GM19025 (cell line): Measurements from ENCODE around the gene CSTPP1.

Experiments used
- ATAC-seq: cut with Tn5 transposase; IDR thresholded peaks from one replicate; pipeline ENCODE4 v1.9.1; 2021; ENCODE audit warnings: mild to moderate bottlenecking, low read depth, moderate library complexity; ENCODE audit not compliant: unreplicated experiment

Gene CSTPP1

DNA sequence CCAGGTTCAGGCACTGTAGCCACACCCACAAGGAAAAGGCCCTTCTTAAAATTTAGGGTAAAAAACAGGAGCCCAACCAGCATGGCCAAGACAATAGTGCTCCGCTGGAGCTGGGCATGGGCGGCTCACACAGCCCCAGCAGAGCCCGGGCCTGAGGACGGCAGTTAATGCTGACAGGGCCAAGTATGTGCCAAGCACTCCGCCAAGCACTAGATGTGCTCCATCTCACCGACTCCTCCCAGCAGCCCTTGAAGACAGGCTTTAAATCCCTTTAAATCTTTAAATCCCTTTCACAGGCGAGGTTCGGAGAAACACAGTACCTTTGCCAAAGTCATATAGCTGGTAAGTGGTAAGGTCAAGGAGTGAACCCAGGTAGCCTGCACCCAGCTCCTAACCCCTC lies 235.3 kb downstream of the CSTPP1 start:
- ATAC-seq = no peak

- ATAC-seq = no peak
Observed at GRCh38 chr11:47172740-47173336, 236.3 kb downstream of the CSTPP1 start.

GRCh38 chr11:47175746-47176327 lies 239.3 kb downstream of the CSTPP1 start:
- no peak for ATAC-seq

DNA sequence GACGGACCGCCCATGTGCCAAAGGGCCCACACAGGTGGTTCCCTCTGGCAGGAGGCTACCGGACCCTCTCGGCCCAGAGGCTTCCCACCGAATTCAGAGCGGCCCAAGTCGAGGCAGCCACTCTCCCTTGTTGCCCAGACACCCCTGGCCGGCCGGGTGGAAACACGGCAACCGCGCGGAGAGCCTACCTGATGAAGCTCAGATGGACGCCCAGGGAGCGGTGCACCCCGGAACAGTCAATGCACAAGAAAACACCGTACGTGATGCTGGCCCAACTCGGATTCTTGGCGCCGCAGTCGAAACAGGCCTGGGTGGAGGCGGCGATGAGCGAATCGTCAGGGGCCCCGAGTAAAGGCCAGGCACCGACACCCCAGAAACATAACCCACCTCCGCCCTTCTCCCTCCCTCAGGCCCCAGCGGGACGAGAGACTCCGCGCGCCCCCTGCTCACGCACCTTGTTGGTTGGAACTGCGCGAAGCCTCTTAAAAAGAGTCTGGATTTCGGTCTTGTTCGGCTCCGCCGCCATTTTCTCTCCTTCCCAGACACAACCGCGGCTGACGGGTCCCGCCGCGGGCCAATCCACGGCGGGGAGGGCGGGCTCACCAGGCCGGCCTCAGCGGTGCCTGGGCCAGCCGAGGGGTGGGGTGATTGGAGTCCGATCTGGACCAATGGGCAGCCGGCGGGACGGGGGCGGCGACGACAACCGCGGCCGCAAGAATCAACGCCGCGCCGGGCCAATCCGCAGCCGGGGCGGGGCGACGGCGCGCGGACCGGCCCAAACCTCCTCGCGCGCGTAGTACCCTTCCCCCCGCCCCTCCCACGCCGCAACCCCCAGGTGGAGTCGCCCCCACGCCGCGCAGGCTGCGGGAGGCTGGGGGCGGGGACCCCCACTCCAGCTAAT lies 240.0 kb downstream of the CSTPP1 start, which contains the start of gene ARFGAP2:
TSS of gene ARFGAP2 (minus strand) at position 552 of the 901 bp plus-strand sequence. CDS start at position 526, 26 bp downstream.
- ATAC-seq = peak; percentile 94

- ATAC-seq = peak; percentile 39
Observed at GRCh38 chr11:47177229-47177845, 240.8 kb downstream of the CSTPP1 start.

DNA sequence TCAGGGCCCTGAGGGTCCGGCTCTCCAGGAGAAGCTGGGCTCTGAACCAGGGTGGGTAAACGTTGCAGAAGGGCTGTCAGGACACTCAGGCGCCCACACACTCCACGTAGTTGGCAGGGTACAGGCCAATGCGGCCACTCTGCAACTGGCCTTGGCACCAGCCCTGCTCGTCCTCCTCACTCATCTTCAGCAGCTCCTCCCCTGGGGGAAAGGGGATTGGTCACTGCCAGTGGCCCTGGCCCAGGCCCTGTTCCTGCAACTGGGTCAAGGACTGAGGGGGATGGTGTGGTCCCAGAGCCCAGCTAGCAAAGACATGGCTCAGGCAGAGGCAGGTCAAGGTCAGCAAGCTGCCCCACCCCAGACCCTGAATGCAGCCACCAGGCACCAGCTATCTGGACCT lies 241.3 kb downstream of the CSTPP1 start:
- no peak for ATAC-seq

DNA sequence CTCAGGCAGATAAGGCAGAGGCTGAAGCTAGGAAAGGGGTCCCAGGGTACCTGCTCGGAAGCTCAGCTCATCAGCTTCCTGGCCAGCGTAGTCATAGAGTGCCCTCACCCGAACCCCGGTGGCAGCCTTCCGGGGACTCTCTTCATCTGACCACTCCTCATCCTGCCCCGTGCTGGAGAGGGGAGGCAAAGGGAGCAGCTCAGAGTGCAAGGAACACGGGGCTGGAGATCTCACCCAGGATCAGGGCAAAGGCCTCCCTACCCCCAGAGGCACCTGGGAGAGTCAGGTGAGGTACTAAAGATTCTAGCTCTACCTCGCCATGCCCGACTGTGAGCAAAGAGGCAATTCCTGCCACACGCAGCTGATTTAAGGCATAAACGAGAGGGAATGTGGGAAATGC lies 241.8 kb downstream of the CSTPP1 start:
- ATAC-seq = no peak

GRCh38 chr11:47178737-47179654 lies 242.4 kb downstream of the CSTPP1 start:
- ATAC-seq = no peak

DNA sequence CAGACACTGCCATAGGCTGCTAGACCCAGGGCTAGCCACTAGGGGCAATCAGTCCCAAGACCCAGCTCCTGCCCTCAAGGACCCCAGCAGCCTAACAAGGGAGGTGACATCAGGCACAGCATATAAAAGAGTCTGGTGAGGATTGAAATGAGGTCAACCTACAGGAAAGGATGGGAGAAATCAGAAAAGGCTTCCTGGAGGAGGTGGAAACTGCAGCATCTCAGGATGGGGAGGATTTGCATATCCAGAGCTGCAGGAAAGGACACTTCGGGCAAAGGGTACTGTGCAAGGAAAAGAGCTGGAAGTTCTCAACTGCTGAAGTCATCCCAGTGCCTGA lies 243.1 kb downstream of the CSTPP1 start:
- ATAC-seq = no peak

GRCh38 chr11:47180006-47180787 lies 243.6 kb downstream of the CSTPP1 start:
- no peak for ATAC-seq

DNA sequence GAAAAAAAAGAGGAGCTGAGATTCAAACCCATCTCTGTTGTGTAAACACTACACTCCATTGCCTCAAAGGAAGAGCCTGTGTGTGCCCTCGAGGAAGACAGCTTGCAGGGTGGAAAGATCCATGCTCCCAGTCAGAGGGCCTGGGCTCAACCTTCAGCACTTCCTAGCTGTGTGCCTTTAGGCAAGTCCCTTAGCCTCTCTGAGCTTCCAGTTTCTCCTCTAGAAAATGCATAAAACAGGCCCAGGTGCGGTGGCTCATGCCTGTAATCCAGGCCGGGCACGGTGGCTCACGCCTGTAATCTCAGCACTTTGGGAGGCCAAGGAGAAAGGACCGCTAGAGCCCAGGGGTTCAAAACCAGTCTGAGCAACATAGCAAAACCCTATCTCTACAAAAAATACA lies 244.7 kb downstream of the CSTPP1 start:
- no peak for ATAC-seq

DNA sequence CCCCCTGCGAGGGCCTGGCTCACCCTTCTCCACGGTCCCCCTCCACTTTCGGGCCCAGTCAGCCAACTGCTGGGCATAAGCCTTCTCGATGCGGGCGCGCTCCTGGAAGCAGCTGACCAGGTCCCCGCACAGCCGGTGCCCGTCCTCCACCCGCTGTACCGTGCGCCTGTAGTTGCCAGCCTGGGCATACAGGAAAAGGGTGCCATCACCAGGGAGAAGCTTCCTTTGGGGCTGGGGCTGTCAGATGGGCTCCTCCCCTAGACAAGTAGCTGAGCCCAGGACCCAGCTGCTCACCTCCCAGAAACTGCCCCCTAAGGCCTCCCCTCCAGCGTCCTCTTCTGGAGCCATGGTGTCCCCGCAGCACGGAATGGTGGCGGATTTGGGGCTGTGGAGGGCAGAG lies 245.8 kb downstream of the CSTPP1 start:
- ATAC-seq = no peak

- ATAC-seq = no peak
Observed at GRCh38 chr11:47183031-47183856, 246.7 kb downstream of the CSTPP1 start.

DNA sequence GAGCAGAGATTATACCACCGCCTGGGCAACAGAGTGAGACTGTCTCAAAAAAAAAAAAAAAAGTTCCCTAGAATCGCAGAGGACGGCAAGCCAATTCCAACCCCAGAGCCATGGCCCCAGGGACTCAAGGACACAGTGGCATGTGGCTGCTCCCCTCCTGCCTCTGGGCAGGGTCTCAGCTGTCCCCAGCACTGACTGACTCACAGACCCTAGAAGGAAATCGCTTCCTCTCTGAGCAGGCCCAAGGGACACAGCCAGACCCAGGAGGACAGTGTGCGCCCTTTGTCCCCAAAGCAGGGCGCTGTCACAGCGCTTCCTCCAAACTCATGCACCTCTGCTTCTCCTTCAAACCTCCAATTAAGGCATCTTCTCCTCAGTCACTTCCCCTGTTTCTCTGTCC lies 247.4 kb downstream of the CSTPP1 start:
- no peak for ATAC-seq

DNA sequence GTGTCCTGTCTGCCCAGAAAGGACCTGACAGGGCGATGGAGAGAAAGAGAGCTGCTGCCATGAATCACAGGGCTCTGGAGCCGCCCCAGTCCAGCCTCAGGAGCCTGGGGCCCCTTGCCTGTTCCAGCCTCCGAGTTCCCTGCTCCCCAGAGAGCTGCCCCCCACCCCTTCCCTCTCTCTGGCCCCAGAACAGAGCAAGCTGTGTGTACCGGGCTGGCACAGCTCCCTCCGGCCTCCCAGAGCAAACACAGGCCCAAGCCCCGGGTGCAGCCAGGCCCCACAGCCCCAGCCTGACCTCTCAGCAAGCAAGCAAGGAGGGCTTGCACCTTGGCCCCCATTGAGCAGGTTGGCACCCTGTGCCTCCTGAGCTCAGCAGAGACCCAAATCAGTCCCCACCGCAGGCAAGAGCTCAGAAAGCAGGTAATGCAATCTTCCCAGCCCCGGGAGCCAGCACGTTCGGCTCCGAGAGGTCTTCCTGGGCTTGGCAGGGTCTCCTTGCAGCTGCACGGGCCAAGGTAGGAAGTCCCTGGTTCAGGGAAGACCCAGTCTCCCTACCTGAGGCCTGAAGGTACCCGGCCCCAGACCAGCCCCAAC lies 248.2 kb downstream of the CSTPP1 start:
- no peak for ATAC-seq

DNA sequence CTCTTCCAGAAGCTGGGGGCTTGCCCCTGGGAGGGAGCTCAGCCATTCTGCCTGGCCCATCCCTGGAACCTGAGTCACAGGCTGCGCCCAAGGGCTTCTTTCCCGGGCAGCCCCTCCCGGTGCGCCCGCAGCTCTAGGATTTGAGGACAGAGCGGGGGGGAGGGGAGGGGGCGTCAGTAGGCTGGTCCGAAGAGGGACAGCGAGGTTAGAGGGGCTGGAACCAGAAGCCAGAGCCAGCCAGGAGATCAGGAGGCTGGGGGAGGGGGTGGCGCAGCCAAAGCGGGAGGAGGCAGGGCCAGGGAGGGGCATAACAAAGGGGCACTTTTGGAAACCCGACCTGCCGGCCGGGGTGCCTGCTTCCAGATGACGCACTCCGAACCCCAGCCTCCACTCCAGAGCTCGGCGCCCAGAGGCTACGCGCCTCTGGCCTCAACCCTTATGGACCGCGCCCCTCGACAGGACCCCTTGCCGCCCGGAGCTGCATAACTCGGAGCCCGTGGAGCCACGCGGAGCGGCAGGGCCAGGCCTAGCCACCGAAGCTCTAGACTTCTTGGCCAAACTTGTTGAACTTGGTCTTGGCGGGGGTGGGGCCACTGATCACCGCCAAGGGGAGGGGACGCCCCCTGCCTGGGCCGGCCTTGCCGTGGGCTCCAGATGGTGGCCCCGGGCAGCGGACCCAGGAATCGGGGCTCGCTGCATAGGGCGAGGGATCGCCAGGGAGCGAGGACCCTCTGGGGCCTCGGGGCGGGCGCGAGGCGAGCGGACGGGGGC lies 248.9 kb downstream of the CSTPP1 start:
- ATAC-seq = no peak

DNA sequence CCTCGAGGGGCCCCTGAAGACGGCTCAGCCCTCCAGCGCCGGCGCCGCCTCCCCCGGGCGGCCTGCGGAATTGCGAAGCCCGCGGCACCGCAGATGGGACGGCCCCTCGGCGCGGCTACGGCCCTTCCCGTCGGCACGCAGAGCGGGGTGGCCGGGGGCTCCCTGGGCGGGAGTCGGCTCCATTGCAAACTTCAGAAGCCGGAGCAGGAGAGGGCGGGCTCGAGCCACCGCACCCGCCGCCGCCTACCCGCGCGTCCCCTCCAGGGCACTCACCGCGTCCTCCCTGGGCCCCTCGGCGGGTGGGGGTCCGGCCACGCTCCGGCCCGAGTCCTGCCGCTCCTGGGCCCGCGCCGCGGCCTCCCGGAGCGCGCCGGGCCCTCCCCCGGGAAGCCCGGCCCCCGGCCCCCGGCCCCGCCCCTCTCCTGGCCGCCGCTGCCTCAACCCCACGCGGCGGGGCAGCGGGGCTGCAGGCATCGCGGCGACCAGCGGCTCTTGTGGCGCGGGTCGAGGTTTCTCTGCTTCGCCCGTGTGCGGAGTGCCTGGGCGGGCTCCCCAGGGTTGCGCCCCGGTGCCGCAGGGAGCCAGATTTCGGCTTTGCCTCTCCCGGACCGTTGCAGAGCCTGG lies 249.6 kb downstream of the CSTPP1 start, which contains the start of gene PACSIN3:
TSS of gene PACSIN3 (minus strand) at position 359 of the 624 bp plus-strand sequence. CDS start 3,707 bp downstream, outside the sequence.
- ATAC-seq = no peak
